COLO829 (cell line): ENCODE data around the gene HIP1.
"Not testable (repeated sequence)": the region's sequence is repeated elsewhere in the genome, so short reads cannot be mapped to it uniquely, and the experiment has no call there.

Experiments used
- DNase-seq: peaks from one replicate; pipeline ENCODE4 v3.0.0; 2012; ENCODE audit warnings: low spot score

HIP1 gene

GRCh38 chr7:75609416-75609815 is 129.3 kb downstream of the HIP1 start:
- DNase-seq, result not testable (repeated sequence)

- no peak for DNase-seq
Observed at GRCh38 chr7:75608451-75609122, 130.2 kb downstream of the HIP1 start.

DNA sequence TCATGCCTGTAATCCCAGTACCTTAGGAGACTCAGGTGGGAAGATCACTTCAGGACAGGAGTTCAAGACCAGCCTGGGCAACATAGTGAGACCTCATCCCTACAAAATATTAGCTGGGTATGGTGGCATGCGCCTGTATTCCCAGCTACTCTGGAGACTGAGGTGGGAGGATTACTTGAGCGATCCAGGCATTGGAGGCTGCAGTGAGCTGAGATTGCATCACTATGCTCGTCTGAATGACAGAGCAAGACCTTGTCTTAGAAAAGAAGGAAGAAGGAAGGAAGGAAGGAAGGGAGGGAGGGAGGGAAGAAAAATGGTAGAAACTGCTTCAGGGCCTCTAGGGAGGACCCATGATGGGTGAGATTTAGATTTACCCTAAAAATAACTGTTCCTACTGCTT is 134.3 kb downstream of the HIP1 start:
- no peak for DNase-seq

- DNase-seq, result not testable (repeated sequence)
Observed at GRCh38 chr7:75602831-75603230, 135.9 kb downstream of the HIP1 start.

GRCh38 chr7:75601539-75601938 is 137.2 kb downstream of the HIP1 start:
- no peak for DNase-seq

GRCh38 chr7:75600748-75601147 is 138.0 kb downstream of the HIP1 start:
- DNase-seq, result not testable (repeated sequence)

DNA sequence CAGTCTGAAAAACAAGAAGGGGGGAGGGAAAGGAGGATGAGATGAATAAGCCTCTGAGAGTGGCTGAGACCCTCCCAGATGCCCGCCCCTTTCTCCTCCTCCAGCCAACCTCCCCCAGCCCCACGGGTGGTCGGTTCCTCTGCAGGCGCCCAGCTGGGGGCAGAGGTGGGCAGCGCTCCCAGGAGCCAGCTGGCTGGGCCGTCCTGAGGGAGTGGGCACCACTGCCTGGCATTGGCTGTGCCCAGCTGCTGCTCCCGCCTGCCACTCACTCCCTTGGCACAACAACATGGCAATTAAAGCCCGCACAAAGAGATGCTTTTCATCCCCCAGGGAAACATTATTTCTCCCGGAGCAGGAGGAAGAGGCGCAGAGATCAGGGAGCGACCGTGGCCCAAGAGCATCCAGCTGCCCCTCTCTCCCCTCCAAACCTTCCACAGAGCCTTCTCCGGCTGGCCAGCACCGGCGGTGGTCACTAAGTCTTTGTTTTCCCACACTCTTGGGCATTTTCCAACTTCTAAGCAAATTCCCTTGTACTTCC is 139.4 kb downstream of the HIP1 start:
- peak; percentile 91 for DNase-seq

- DNase-seq, result peak; percentile 84
Observed at GRCh38 chr7:75596727-75597614, 141.8 kb downstream of the HIP1 start.

GRCh38 chr7:75595766-75596165 is 143.0 kb downstream of the HIP1 start:
- no peak for DNase-seq

GRCh38 chr7:75593500-75594184 is 145.1 kb downstream of the HIP1 start:
- not testable (repeated sequence) for DNase-seq

DNA sequence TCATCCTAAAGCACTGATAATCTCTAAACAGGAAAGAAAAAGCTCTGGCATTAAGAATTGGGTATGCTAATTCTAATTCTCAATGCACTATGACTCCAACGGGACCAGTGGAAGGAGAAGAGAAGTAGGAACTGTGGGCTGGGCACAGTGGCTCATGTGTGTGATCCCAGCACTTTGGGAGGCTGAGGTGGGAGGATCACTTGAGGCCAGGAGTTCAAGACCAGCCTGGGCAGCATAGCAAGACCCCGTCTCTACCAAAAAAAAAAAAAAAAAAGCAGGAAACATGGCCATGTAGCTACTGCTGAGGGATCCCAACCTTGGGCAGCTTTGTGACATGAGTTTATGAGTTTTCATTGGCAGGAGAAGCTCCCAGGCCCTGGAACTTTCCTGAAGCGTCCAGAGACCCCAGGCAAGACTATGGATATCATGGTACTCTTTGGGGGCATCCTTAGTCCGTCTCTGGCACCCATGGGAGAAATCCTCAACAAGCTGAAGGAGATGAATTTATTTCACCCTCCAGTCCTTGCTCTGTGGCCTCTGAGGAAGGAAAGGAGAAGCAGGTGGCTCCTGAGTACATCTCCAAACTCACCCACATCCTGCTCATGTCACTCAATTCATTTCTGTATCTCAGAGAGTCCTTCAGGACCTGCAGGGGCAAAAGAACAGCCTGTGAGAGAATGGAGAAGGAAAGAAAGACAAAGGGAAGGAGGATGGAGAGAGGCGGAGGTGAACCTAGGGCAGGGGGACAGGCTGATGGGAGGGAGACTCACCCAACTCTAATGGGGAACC is 147.1 kb downstream of the HIP1 start:
- no peak for DNase-seq

- DNase-seq, result no peak
Observed at GRCh38 chr7:75590373-75591005, 148.3 kb downstream of the HIP1 start.

- no peak for DNase-seq
Observed at GRCh38 chr7:75584354-75584753, 154.4 kb downstream of the HIP1 start.

GRCh38 chr7:75583255-75583654 is 155.5 kb downstream of the HIP1 start:
- DNase-seq, result no peak

- no peak for DNase-seq
Observed at GRCh38 chr7:75579899-75580298, 158.8 kb downstream of the HIP1 start.

DNA sequence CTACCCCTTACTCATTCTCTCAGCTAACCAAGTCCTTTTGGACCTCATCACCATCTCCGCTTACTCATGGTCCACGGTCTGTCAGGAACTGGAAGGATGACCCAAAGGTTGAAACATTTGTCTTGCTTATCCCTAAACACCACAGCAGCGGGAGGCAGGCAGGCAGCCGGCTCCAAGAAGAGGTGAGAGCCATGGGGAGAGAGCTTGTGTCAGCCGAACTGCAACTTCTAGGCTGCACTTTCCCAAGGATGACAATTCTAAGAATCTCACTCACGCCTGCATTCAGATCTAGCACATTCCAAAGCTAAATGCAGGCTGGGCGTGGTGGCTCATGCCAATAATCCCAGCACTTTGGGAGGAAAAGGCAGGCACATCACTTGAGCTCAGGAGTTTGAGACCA is 160.7 kb downstream of the HIP1 start:
- no peak for DNase-seq

- no peak for DNase-seq
Observed at GRCh38 chr7:75575488-75576121, 163.1 kb downstream of the HIP1 start.

- no peak for DNase-seq
Observed at GRCh38 chr7:75573477-75574019, 165.2 kb downstream of the HIP1 start.

DNA sequence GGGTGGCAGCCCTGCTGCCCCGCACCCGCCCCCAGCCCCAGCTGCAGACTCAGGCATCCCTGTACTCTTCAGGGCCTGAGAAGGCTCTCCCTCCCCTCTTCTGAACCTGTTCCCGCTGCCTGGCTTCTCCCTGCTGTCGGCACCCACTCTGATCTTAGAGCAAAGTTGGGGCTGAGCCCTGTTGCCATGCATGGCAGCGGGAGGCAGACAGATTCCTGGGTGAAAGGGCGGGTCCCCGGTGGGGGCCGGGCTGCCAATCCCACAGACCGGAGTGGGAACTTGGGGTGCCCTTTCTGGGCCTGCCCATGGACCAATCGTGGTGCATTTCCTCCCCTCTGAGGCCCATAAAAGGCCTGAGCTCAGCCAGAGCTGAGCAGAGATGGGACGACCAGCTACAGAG is 165.9 kb downstream of the HIP1 start:
- DNase-seq, result no peak

DNA sequence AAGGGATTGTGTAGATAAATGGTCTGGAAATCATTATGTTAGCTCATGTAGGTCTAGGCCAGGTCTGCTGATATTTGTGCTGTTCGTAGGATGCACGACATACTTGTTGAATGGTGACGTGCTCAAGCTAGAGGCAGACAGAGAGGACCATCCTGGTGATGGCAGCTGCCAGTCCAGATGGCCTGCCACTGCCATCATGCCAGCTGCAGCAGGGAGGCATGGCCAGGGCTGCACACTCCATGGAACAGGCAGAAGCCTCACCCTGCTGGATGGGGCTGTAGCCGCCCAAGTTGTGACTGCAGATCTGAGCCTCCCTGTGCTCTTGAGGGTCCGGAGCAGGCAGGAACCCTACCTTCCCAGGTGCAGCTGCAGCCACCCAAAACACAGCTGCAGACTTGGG is 166.3 kb downstream of the HIP1 start:
- DNase-seq, result no peak
